Keratinocyte (primary cell): ENCODE measurements around the gene CBX8. TPM values are rescaled to one million over a fixed set of nuclear protein-coding genes. Genes with fewer than 3 reads are reported as not detected.

Source experiments
- DNase-seq: peaks from one replicate; pipeline ENCODE4 v3.0.0-alpha.2; 2011; ENCODE audit warnings: low read depth, missing footprints, low spot score
- FAIRE-seq: peaks from 2 replicates; lab custom pipeline; 2011; peaks lifted over from hg19 to GRCh38; lab: Jason Lieb, UNC
- H2AFZ ChIP-seq: 2 replicates; pipeline ENCODE4 v1.6.0; 2012; ENCODE audit warnings: low read length, control low read depth, inconsistent platforms; ENCODE audit not compliant: control insufficient read depth
- H3K27ac ChIP-seq: 2 replicates; pipeline ENCODE4 v1.5.1; 2011; ENCODE audit warnings: low read length; ENCODE audit not compliant: control insufficient read depth, insufficient read depth
- H3K27me3 ChIP-seq: 3 replicates; pipeline ENCODE4 v1.6.0; 2011; ENCODE audit warnings: low read length; ENCODE audit not compliant: control insufficient read depth, insufficient read depth; ENCODE audit errors: extremely low read depth
- H3K36me3 ChIP-seq, 2 experiments: 2 replicates in 1 of 2; 3 replicates in 1 of 2; pipeline ENCODE4 v1.5.1; 2011; ENCODE audit warnings: low read length in 2 of 2, mild to moderate bottlenecking in 1 of 2; ENCODE audit not compliant: control insufficient read depth in 2 of 2, insufficient read depth in 2 of 2; ENCODE audit errors: extremely low read depth in 1 of 2
- H3K4me1 ChIP-seq: 3 replicates; pipeline ENCODE4 v1.5.1; 2011; ENCODE audit warnings: low read length; ENCODE audit not compliant: control insufficient read depth, insufficient read depth; ENCODE audit errors: extremely low read depth
- H3K4me2 ChIP-seq: 3 replicates; pipeline ENCODE4 v1.6.0; 2011; ENCODE audit warnings: low read depth, low read length; ENCODE audit not compliant: control insufficient read depth, insufficient read depth; ENCODE audit errors: extremely low read depth
- H3K4me3 ChIP-seq, 3 experiments: fragments of 200-600 bp in 1 of 3; sonication (generic) in 1 of 3; 2 replicates in 2 of 3; 3 replicates in 1 of 3; pipeline ENCODE4 v1.5.1; 2011 to 2016; ENCODE audit warnings: low read length in 3 of 3, mild to moderate bottlenecking in 3 of 3, control low read depth in 2 of 3, inconsistent platforms in 1 of 3, low read depth in 1 of 3, mixed read lengths in 1 of 3, mixed run types in 1 of 3, moderate library complexity in 1 of 3; ENCODE audit not compliant: control insufficient read depth in 2 of 3, insufficient read depth in 2 of 3; ENCODE audit errors: extremely low read depth in 1 of 3
- H3K79me2 ChIP-seq: 2 replicates; pipeline ENCODE4 v1.6.0; 2012; ENCODE audit warnings: low read length; ENCODE audit not compliant: control insufficient read depth, insufficient read depth
- H3K9ac ChIP-seq: 3 replicates; pipeline ENCODE4 v1.6.0; 2011; ENCODE audit warnings: low read length; ENCODE audit not compliant: control insufficient read depth, insufficient read depth; ENCODE audit errors: extremely low read depth
- H3K9me1 ChIP-seq: 3 replicates; pipeline ENCODE4 v1.6.0; 2011; ENCODE audit warnings: low read length; ENCODE audit not compliant: control insufficient read depth, insufficient read depth; ENCODE audit errors: extremely low read depth
- H3K9me3 ChIP-seq: 2 replicates; pipeline ENCODE4 v1.5.1; 2012; ENCODE audit warnings: low read depth, low read length; ENCODE audit not compliant: control insufficient read depth
- H4K20me1 ChIP-seq: 3 replicates; pipeline ENCODE4 v1.6.0; 2011; ENCODE audit warnings: low read length; ENCODE audit not compliant: control insufficient read depth, insufficient read depth; ENCODE audit errors: extremely low read depth
- CTCF ChIP-seq, 3 experiments: IDR thresholded peaks in 1 of 3; conservative IDR thresholded peaks in 1 of 3; optimal IDR thresholded peaks in 1 of 3; 2 replicates in 2 of 3; 3 replicates in 1 of 3; pipeline versions ENCODE3 to v1.5.1; 2011; ENCODE audit warnings: low read length in 3 of 3, mild to moderate bottlenecking in 3 of 3, moderate library complexity in 2 of 3, control low read depth in 1 of 3, inconsistent platforms in 1 of 3; ENCODE audit not compliant: insufficient read depth in 2 of 3; ENCODE audit errors: extremely low read depth in 1 of 3
- EZH2 ChIP-seq: IDR thresholded peaks from one replicate; pipeline ENCODE4 v1.6.1; 2012; ENCODE audit warnings: inconsistent platforms, mild to moderate bottlenecking, low read length, moderate library complexity
- dilution Hi-C: fragments of 300-500 bp; cut with MboI; formaldehyde crosslinking; loops from one replicate; pipeline ENCODE4 v1.7.0; 2020; ENCODE audit warnings: low sequenced_read_pairs; ENCODE audit not compliant: extremely low pct_ligation_motif_present
- polyA plus RNA-seq, 5 experiments: library from polyadenylated mRNA; depleted of rRNA in 3 of 5; stranded (reverse) in 3 of 5; stranded (forward) in 1 of 5; unstranded in 1 of 5; fragments of >200 nt; gene quantifications; 1 replicate in 1 of 5; 2 replicates in 3 of 5; 3 replicates in 1 of 5; pipeline versions ENCODE4 v1.2.1 to v1.2.3, GENCODE V29; 2011 to 2012; ENCODE audit warnings: missing spikeins in 2 of 5, low read depth in 1 of 5, low replicate concordance in 1 of 5

CBX8 gene
- polyA plus RNA-seq, 1 donor (not counting 4 experiments of a cell fraction or from before 2014, with no cell fraction given) = 0.49 TPM

GRCh38 chr17:79821331-79822095, 24.6 kb upstream of the CBX8 start:
- no peak for FAIRE-seq
- no peak overlapping the region for H3K27ac ChIP-seq
- no peak overlapping the region for H2AFZ ChIP-seq
- peaks cover 44% of the 10 kb centered on the region for H3K27me3 ChIP-seq
- H3K9me1 ChIP-seq = no peaks in the 10 kb centered on the region
- no peak overlapping the region for H3K4me2 ChIP-seq
- H3K36me3 ChIP-seq = no peaks in the 10 kb centered on the region
- H4K20me1 ChIP-seq = peaks cover 2% of the 10 kb centered on the region
- no peaks in the 10 kb centered on the region for H3K79me2 ChIP-seq
- TF ChIP-seq EZH2 (no peak), CTCF (optimal IDR thresholded peaks at IDR 0.05 in 1 of 3, IDR thresholded peaks at IDR 0.05 in 1 of 3, conservative IDR thresholded peaks at IDR 0.05 in 1 of 3; ENCODE audit: extremely low read depth in 1 of 3, insufficient read depth in 2 of 3, low read length in 3 of 3) (no peak)
- H3K4me1 ChIP-seq = no peaks in the 10 kb centered on the region
- H3K4me3 ChIP-seq = no peak overlapping the region
- DNase-seq = no peak
- no peak overlapping the region for H3K9ac ChIP-seq
- dilution Hi-C loops = no loop called here
- no peaks in the 10 kb centered on the region for H3K9me3 ChIP-seq

DNA sequence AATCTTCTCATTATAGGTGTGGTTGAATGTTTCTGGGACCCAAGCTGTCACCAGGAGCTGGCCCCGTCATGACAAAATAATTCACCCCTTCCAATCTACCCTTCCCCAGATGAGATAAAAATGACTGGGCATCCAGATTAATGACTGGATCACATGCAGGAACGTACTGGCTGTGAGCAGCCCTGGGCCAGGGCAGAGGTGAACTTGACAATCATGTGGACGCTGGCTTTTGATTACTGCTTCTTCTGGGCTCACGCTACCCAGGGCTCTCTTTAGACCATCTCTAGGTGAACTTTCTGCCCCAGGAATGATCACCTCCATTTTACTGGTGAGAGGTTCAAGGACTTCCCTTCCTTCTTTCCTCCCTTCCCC, 24.1 kb upstream of the CBX8 start:
- no peaks in the 10 kb centered on the region for H3K9me3 ChIP-seq
- FAIRE-seq = no peak
- no peaks in the 10 kb centered on the region for H3K36me3 ChIP-seq
- no peak overlapping the region for H3K9ac ChIP-seq
- H3K4me2 ChIP-seq = no peak overlapping the region
- TF ChIP-seq EZH2 = no peak
- TF ChIP-seq CTCF (optimal IDR thresholded peaks at IDR 0.05 in 1 of 3, IDR thresholded peaks at IDR 0.05 in 1 of 3, conservative IDR thresholded peaks at IDR 0.05 in 1 of 3; ENCODE audit: extremely low read depth in 1 of 3, insufficient read depth in 2 of 3, low read length in 3 of 3) = no peak
- no peak overlapping the region for H3K27ac ChIP-seq
- no peaks in the 10 kb centered on the region for H3K9me1 ChIP-seq
- no peaks in the 10 kb centered on the region for H3K79me2 ChIP-seq
- no peak overlapping the region for H2AFZ ChIP-seq
- peaks cover 50% of the 10 kb centered on the region for H3K27me3 ChIP-seq
- no peak overlapping the region for H3K4me3 ChIP-seq
- no peak for DNase-seq
- no peaks in the 10 kb centered on the region for H3K4me1 ChIP-seq
- H4K20me1 ChIP-seq = peaks cover 2% of the 10 kb centered on the region
- dilution Hi-C loops = no loop called here
